ENCODE data around the gene ESRP2.
A peak's percentile ranks its signal among the peaks of the same experiment; 100 is the strongest.

ESRP2 gene

DNA sequence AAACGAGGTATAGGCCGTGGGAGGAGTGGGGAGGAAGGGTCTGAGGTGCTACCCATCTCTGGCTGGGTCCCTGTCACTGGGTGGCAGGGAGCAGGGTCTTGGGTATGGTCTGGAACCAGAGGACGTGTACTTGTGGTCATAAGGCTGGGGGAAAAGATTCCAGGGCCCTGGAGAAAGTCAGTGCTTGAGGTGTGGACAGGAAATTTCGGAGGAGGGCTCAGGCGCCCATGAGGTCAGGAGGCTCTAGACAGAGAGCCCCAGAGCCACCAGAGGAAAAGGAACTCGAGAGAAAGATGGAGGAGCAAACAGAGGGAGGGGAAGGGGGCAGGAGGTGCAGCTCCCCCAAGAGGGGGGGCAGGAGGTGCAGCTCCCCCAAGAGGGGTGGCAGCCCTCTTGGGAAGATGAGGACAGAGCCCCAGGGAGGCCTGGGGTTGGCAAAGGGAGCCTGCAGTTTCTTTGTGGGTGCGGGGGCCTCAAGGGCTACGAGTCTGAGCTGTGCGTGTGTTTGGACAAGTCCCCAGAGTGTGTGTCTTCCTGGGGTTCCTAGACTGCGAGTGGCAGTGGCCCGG is 27.7 kb upstream of the ESRP2 start:
- DNase-seq: no peak

DNA sequence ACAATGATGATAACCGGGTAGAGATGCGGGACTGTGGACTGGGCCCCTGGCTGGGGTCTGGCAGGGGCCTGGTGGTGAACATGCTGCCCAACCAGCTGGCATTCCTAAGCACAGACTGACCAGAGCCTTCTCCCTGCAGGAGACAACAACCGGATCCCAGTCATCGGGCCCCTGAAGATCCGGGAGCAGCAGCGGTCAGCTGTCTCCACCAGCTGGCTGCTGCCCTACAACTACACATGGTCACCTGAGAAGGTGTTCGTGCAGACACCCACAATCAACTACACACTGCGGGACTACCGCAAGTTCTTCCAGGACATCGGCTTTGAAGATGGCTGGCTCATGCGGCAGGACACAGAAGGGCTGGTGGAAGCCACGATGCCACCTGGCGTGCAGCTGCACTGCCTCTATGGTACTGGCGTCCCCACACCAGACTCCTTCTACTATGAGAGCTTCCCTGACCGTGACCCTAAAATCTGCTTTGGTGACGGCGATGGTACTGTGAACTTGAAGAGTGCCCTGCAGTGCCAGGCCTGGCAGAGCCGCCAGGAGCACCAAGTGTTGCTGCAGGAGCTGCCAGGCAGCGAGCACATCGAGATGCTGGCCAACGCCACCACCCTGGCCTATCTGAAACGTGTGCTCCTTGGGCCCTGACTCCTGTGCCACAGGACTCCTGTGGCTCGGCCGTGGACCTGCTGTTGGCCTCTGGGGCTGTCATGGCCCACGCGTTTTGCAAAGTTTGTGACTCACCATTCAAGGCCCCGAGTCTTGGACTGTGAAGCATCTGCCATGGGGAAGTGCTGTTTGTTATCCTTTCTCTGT is 23.3 kb upstream of the ESRP2 start:
- no peak for DNase-seq

DNA sequence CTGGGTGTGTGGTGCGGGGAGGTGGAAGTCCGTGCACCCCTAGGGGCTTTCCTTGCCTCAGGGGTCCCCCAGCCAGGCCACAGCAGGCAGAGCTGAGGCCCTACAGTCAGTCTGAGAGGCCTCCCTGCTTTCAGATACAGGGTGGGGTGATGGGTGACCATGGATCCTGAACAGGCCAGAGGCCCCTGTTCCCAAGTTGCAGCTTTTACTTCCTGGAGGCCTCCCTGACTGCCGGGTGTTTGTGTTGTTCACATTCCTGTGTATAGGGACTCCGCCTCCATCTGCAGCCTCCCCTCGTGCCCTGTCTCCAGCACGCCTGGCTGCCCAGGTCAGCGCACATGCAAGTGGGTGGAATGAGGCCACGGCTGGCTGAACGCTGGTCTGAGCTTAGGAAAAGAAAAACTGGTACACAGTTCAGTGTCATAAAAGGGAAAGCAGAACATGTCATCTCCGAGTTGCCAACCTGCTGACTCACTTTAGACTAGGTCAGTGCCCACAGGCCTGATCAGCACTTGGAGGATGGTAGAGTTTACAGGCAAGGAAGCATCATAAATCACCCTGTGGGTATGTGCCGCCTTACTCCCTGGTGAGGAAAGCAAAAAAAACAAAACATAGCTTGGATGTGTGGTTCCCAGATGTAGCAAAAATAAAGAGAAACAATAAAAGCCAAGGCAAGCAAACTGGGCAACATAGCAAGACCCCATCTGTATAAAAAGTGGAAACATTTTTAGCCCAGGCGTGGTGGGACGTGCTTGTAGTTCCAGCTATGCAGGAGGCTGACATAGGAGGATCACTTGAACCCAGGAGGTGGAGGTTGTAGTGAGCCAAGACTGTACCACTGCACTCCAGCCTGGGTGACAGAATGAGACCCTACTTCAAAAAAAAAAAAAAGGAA is 22.2 kb upstream of the ESRP2 start:
- DNase-seq: no peak

DNA sequence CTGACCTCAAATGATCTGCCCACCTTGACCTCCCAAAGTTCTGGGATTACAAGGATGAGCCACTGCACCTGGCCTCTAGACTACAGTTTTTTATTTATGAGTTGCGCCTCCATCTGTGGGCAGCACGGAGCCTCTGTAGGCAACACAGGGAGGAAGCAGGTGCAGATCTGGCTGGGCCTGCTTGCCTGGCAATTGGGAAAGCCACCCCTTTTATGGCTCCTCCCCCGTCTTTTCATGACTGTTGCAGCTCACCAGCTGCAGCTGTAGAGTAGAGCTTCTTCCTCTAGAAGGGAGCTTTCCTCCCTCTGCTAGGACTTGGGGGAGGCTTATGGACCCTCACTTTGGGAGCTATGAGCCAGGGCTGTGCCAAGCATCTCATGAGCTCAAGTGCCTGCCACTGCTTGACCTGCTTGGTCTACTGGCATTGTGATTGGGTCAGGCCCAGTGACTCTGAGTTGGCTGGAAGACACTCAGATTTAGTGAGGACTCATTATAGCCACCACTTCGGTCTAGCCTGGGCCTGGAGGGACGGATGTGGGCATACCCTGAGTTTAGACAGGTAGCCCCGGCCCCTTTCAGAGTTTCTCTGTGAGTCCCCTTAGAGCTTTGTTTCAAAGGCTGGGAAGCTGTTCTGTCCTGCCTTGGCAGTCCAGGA is 21.5 kb upstream of the ESRP2 start:
- no peak for DNase-seq

DNA sequence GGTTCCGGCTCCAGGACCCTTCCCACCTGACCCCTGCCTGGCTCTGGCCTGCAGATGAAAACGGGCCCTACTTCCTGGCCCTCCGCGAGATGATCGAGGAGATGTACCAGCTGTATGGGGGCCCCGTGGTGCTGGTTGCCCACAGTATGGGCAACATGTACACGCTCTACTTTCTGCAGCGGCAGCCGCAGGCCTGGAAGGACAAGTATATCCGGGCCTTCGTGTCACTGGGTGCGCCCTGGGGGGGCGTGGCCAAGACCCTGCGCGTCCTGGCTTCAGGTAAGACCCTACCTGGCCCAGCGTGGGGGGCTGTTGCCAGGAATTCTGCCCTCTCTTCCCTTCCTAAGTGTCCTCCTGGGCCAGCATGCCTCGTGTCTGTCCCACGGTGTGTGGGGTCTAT is 19.8 kb upstream of the ESRP2 start:
- no peak for DNase-seq

DNA sequence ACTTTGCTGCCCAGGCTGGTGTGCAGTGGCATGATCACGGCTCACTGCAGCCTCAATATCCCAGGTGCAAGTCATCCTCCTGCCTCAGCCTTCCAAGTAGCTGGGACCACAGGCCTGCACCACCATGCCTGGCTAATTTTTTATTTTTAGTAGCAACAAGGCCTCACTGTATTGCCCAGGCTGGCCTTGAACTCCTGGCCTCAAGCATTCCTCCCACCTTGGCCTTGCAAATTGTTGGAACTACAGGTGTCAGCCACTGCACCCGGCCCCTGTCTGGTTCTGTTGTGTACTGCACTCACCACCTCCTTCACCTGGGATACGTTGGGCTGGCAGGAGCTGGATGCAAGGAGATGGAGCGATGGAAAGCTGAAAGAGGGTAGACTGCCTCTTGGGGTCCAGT is 17.8 kb upstream of the ESRP2 start:
- no peak for DNase-seq

DNA sequence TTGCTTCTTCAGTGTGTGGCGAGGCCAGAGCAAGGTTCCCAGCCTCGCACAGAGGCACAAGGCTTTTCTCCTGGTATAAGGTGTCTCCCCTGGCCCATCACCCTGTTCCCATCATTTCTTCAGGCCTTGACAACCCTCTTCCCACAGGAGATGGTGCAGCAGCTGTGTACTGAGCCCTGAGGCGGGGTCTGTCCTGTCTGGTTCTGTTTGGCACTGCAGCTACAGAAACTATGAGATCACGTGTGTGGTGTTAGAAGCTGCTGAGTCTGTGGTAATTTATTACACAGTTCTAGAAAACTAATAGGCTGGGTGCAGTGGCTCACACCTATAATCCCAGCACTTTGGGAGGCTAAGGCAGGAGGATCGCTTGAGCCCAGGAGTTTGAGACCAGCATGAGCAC is 16.5 kb upstream of the ESRP2 start:
- no peak for DNase-seq

DNA sequence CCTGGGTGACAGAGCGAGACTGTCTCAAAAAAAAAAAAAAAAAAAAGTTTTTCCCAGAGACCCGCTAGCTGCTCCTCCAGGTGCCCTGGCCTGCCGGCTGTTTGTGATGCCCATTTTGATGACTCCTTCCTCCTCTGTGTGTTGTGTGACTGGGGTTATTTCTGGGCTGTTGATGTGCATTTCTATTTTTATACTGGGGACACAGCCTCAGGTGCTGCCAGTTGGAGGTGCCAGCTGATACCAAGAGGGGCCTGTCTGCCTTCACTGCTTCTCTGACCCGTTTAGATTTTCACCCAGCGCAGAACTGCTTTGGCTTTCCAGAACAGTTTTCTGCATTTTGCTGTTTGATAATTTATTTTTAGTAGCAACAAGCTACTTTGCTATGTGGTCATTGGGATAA is 15.9 kb upstream of the ESRP2 start:
- no peak for DNase-seq

DNA sequence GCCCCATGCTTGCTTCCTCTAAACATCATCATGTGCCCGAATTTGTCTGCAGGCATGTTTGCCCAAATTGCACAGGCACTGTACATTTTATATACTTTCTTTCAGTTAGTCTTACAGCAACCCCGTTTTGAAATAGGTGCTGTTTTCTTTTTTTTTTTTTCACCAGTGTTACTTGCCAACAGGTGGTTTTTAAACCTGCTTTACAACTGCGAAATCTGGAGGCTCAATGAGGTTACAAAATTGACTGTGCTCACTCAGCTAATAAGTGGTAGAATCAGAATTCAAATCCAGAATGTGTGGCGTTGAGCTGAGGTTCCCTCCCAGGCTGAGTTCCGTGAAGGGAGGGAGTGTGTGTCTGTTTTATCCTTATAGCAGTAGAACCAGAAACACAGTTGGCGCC is 15.0 kb upstream of the ESRP2 start:
- no peak for DNase-seq

DNA sequence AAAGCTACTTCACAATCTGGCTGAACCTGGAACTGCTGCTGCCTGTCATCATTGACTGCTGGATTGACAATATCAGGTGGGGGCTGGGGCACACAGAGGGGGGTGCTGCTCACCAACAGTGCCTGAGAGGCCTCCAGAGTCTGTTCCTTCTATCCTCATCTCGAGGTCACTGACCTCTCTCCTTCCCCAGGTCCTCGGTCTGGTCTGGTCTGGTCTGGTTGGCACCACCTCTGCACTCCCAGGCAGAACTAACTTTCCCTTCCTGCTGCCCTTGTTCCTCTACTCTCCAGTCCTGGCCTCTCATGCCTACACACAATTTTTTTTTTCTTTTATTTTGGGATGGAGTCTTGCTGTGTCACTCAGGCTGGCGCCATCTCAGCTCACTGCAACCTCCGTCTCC is 13.4 kb upstream of the ESRP2 start:
- DNase-seq: no peak

DNA sequence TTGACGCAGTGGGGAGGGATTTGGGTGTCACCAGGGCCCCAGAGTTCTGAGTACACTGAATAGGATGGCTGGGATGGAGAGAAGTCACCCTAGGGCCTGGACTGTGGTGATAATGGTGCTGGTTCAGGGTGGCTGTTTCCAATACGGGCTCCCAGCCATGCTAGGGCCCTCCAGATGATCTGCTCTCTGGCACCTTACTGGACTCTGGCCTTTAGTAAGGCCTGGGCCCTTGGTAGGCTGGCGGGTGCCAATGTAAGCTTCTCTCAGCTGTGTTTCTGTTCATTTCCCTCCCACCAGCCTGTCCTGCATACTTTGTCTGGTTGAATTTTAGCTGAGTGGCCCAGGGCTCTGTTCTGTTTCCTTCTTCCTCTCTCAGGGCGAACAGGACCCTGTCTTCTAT is 12.0 kb upstream of the ESRP2 start:
- DNase-seq: no peak

DNA sequence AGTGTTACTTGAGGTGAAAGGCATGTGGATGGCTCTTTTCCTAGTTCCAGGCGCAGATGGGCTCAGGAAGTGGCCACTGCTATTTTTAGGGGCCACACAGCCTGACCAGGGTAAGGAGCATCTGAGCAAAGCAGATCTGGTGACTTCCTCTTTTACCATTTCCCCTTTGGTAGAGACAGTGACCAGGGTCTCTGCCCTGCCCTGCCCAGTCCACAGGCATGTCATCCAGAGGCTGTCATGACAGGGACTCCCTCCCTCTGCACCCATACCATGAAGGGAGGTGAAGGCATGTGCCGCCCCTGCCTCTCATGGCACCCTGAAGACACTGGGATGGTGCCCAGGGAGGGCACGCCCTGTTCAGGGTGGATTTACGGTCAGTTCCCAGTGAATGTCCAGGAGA is 11.5 kb upstream of the ESRP2 start:
- no peak for DNase-seq

DNA sequence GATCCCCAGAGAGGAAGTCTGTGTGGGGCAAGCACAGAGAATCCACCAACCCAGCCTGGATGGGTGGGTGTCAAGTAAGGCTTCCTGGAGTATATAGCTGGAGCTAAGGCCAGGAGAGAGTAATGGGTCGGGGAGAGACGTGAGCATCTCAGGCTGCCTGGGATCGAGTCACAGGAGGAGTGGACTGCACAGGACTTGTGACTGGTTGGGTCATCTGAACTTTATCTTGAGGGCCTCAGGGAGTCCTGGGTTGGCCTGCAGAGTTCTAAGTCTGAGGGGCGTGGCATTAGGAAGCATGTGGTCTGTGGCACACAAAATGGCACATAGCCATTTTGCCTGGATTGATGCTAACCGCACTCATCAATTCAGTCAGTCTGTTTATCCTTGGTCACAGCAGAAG is 10.7 kb upstream of the ESRP2 start:
- no peak for DNase-seq

DNA sequence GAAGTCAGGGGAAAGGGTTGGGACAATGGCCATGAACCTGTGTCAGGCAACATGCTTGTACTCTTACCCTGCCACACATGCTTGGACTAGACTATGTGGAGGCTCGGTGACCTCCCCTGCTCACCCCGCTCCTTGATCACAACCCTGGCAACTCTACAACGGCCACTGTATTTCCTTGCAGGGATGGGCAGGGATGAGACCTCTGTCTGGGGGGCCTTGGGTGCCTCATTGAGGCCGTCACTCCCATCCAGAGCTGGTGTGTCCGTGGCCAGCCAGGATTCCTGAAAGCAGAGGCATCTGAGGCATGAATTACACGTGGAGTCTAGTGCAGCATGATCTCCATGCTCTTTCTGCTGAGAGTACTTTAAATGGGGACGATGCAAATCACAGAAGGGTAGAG is 10.2 kb upstream of the ESRP2 start:
- DNase-seq: no peak

DNA sequence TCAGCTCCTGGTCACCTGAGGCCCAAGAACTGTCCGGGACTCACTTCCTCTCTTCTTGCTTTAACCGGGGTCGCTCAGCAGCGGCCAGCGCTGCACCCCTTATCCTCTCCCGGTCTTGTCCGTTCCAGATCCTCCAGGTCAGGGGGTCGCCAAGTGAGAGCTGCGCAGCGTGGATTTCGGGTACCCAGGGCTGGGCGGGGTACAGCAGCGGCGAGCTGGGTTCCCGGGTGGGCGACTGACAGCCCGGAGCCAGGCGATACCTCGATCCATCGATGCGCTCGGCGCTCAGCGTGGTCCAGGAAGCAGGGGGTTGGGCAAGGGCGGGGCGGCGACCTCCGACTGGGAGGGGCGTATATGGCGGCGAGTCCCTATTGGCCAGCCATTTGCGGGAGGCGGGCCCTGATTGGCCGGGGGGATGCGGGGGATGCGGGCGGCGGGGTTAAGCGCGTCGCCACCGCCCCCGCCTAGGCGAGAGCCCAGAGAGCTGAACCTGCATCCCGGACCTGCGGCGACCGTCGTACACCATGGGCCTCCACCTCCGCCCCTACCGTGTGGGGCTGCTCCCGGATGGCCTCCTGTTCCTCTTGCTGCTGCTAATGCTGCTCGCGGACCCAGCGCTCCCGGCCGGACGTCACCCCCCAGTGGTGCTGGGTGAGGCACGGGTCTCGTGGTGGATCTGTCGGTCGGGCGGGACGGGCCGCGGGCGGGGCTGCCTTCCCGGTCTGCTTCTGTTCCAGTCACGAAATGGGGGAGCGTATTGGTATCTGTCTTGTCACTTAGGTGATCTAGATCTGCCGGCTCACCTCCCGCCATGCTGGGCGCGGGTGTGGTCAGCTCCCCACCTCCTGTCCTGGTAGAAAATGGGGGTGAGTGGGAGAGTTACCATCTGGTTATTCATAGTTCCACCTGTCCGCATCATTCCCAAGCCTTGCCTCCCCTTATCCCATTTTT is 9.3 kb upstream of the ESRP2 start, which contains the start of gene PLA2G15:
Gene PLA2G15 (plus strand): TSS at position 471 of the 951 bp plus-strand sequence. CDS start 54 bp downstream, at position 525.
- peak; percentile 98 for DNase-seq

DNA sequence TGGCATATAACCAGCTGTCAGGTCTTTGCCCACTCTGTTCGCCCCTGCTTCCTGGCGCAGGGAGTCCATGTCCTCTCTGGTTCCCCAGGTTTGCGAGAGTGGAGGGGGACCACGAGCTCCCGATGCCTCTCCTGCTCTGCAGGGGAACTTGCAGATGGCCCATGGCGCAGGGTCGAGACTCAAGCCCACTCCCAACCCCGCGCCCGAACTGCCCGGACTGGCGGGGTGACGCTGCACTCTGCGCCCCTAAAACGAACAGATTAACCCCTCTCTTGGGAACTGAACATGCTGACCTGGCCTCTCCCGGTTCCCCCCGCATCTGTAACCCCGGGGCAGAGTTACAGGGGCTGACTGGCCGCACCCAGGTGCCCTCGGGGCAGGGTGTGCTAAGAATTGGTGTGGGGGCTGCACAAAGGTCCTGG is 8.6 kb upstream of the ESRP2 start:
- DNase-seq: peak; percentile 64

DNA sequence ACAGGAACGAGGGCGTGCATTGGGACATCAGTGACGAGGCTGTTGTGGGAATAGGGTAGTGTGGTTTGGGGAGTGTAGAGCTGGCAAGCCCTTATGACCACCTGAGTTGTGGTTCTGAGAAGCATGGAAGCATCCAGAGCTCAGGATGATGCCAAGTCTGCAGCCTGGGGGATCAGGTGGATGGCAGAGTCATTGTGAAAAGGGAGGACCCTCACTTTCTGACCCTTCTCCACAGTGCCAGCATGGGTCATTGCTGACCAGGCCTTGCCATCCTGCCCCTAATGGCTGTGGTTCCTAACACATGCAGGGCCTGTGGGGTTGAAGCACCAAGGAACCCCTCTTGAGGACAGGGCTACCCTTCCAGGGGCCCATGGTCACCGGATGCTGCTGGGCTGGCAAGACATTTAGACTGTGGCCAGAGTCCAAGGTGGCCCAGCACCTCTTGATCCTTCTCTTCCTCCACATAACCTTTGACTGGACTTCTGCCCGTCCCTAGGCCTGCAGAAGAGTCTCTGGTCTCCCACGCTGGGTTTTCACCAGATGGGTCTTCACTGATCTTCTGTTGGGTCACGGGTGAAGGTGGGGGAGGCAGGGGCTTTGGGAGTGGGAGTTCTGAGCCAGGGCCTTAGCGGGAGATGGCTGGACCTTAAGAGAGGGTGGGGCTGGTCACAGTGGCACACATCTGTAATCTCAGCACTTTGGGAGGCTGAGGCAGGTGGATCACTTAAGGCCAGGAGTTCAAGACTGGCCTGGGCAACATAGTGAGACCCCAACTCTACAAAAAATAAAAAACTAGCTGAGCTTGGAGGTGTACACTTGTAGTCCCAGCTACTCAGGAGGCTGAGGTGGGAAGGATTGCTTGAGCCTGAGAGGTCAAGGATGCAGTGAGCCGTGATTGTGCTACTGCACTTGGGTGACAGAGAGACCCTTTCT is 7.3 kb upstream of the ESRP2 start:
- peak; percentile 60 for DNase-seq

DNA sequence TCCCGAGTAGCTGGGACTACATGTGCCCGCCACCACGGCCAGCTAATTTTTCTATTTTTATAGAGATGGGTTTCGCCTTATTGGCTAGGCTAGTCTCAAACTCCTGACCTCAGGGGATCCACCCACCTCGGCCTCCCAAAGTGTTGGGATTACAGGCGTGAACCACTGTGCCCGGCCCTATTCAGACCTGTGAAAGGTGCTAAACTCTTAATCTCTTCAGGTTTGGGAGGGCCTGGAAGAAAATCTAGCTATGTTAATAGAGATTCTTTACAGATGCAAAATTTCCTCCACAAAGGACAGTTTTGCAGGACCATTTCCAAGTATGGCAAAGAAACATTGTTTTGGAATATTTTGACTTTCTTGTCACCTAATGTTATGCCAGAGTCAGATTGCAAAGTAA is 6.2 kb upstream of the ESRP2 start:
- no peak for DNase-seq

DNA sequence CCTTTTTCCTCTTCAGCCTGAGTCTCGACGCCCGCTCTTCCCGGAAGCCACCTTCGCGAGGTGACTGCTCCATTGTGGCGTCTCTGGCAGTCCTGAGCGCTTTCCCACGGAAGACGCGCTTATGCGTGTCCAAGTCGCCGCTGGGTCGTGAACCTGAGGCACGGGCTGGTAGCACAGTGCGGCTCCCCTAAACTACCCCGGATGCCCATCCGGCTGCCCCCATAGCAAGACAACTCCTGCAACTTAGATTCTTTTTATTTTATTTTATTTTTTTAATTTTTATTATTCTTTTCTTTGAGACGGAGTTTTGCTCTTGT is 2.1 kb upstream of the ESRP2 start:
- no peak for DNase-seq

DNA sequence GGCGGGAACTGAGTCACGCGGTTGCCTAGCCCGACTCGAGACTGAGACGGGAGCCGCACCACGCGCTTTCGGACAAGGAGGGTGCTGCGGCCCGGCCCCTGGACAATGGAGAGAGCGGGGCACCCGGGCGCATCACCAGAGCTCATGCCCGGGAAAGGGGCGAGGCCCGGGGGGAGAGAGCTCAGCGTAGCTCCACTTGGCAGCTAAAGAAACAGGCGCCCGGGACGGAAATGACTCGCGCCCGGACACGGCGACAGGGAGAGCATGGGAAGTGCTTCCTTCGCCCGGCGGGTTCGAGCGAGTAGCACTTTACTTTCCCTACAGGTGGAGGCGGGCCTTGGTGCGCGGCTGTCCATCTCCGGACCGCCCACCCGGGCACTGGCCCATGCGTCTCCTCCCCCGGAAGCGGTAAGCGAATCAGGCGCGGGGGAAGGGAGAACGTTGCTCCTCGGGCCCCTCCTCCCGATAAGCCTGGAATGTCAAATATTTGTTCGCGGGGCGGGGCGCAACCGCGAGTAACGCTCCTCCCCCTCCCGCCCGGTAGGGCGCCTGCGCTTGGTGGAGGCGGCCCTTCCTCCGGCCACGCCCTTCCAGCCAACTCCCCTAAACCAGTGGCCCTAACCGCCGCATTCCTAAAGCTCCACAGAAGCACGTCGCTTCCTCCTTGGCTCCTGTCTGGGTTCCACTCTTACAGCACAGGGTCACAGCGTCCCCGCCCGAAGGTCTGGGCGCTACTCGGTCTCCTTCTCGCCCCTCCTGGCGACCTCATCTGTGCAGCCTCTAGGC is 1.5 kb upstream of the ESRP2 start:
- DNase-seq: peak; percentile 96

Data from activated effector memory CD4-positive, alpha-beta T cell treated with anti-CD3 and anti-CD28 coated beads, Interleukin-2, amount 50 U/mL, for 16 hours (primary cell).